ENCODE results near the gene SERPINA4.
"Not testable (repeated sequence)": the region's sequence is repeated elsewhere in the genome, so short reads cannot be mapped to it uniquely, and the experiment has no call there.

The SERPINA4 gene

DNA sequence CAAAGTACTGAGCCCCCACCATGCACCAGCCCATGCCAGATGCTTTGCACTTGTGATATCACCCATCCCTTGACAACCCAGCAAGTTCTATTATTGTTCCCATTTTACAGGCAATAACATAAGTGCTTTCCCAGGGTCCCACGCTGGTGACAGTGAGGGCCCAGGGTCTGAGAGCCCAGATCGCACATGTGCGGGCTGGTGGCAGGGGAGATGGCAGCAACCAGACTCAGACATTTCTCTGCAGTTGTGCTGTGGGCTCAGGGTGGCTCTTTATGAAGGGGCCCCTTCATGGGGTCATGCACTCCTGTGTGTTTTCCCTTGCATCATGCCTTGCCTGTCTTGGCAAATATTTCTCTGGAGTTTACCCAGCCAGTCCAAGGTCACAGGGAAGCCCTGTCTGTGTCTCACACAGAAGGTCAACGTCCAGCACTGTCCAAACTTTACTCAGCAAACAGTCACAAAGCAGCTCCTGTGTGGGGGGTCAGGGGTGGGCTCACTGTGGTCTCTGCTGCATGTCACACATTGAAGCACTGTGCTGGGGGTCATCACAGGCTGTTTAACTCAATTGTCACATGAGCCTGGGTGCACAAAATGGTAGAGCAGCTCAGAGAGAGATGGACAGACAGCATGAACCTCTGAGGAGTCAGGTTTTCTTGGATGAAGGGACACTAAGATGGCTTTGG is 32.6 kb downstream of the SERPINA4 start:
- no peak for DNase-seq

DNA sequence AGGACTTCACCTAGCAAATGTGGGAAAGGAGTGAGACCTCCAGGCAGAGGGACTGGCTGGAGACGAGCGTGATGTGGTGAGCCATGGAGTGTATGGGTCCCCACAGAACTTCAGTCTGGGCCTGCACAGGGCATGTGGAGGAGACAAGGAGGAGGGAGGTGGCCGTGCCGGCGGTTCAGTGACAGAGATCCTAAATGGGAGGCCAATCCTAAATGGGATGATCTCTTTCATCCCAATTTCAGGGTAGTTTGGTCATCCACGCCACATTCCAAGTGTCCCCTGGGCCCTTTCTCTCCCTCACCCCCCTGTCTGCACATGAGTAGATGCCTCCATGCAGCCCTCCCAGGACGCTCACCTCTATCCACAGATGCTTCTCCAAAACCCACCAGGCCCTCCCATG is 33.2 kb downstream of the SERPINA4 start:
- no peak for DNase-seq

DNA sequence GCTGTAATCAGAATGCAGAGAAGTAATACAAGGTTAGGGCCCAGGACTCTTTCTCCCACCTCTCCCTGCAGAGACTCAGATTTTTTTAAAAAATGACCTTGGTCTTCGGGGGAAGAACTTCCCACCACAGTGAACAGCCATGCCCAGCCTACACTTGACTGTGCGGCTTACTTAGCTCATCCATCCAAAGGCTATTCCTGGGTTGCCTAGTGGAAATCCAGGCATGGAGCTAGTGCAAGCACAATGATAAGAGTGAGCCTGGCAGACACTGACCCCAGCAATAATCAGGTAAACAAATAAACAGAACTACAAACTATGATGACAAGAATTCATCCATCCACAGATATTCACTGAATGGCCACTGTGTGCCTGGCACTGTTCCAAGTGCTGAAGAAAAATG is 34.7 kb downstream of the SERPINA4 start:
- no peak for DNase-seq

DNA sequence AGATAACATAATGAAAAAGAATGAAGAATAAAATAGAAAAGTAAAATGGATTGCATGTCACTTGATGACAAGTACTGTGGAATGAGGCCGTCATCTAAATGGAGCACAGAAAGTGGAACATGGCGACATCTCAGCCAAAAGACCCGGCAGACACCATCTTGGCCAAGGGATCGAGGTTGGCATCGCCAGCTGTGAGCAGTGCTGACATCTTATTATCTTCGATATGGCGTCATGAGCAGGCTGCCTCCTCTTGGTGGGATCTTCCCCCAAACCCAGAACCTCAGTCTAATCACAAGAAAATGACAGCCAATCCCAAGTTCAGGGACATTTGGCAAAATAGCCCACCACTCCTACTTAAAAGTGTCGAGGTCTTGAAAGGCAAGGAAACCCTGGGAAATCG is 35.1 kb downstream of the SERPINA4 start:
- DNase-seq = no peak

DNA sequence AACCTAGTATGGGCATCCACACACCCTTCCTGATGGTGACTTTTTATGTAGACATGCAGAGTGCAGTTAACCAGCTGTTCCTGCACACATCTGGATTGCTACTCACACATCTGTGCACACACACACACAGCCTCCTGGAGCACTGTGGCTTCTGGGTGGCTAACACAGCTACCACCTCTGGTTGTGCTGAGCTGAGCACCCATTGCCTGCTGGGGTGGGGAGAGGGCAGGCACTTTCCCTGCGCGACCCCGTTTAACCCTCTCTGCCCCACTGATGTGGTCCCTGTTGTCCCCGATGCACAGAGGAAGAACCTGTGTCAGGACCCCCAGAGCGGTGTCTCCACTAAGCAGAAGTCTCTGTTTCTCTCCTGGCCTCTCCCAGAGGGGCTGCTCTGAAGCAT is 36.5 kb downstream of the SERPINA4 start:
- DNase-seq = no peak

DNA sequence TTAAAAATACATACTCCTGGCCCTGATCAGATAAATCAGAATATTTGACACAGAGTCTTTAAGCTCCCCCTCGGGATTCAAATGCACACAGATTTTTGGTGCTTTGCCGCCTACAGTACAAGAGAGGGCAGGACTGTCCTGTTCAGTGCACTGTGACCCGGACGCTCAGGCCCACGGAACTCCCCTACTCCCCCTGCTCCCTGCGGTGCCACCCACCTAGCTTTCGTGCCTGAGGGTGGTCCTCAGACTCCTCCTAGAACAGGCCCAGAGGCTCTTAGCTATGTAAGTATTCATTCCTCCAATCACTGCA is 37.2 kb downstream of the SERPINA4 start:
- no peak for DNase-seq

DNA sequence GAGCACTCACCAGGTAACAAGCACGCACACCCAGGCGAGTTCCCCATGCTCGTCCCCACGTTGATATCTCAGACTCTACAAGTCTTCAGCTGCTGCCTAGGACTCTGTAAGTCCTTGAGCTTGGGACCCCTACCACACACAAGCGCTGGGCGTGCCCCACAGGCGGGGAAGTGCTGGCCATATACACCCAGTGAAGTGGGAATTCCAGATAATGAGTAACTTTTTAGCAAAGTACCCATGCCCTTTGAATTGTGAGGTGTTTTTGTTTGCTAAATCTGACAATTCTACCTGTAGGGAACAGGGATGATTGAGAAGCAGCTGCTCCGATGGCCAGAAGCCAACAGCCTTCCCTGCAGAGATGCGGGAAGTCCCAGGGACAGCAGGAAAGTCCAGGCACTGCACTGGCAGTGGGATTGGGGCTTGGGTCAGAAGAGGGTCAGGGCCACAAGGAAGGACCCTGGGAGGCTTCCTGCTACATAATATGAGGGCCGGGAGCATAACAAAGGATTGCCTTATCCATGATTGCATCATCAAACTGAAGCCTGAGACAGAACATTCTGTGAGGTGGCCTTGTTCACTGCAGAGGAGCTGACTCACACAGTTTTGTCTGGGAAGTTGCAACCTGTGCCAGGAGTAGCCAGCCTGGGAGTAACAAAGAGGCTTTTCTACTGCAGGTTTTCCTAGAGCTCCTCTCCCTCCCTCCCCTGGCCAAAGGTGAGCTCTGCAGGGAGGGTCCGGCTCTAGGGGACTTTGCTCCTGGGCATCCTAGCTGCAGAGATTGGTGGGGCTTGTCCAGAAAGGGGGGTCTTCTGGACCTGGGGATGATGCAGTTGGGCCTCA is 37.8 kb downstream of the SERPINA4 start:
- DNase-seq = peak; percentile 12

DNA sequence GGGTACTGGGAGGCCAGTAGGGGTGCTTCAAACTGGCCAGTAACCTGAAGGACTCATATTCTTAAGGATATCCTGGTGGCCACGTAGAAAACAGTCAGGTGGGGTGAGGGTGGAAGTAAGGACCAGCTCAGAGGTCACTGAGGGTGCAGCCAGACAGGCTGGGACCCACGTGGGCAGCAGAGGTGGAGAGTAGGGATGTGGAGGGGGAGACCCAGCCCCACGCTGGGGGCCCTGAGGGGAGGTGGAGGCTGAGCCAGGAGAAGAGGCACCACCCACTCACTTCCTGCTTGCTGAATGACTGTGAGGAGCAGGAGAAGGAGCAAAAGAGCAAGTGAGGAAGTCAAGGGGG is 38.4 kb downstream of the SERPINA4 start:
- DNase-seq = no peak

DNA sequence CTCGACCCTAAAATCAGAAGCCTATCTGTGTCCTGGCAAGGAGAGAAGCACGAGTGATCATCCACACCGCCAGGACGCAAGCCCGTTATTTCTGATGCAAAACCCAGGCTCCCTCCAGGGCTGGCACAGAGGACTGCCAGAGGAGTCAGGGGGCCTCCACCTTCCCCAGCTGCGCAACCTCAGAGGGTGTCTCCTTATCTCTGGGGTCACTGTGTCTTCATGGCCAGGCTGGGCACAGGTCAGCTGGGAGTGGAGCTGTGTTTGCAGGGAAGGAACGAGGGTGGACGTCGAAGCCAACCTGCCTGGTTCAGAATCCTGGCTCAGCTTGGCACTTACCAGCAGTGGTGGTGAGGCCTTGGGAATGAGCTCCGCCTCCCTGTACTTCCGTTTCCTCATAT is 38.9 kb downstream of the SERPINA4 start:
- DNase-seq = no peak

DNA sequence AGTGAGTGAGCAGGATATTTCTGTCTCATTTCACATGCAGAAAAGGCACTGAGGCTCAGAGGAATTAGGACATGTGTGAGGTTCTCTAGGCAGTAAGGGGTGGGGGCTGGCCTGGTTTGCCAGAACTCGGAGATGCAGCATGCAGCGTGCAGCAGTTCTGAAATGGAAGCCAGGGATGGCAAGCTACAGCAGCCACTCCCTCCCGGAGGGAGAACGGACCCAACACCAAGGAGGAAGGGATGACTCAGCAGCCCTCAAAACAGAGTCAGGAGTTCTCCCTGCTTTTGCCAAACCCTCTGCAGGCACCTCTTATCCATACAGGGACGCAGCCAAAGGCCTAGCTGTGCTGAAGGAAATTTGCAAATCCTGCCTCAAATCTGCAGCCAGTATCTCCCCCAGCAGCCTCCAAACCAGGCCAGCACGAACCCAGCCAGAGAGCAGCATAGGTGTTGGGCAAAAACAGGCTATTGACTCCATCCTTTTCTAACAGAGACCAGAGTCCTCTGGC is 40.7 kb downstream of the SERPINA4 start:
- DNase-seq = no peak

DNA sequence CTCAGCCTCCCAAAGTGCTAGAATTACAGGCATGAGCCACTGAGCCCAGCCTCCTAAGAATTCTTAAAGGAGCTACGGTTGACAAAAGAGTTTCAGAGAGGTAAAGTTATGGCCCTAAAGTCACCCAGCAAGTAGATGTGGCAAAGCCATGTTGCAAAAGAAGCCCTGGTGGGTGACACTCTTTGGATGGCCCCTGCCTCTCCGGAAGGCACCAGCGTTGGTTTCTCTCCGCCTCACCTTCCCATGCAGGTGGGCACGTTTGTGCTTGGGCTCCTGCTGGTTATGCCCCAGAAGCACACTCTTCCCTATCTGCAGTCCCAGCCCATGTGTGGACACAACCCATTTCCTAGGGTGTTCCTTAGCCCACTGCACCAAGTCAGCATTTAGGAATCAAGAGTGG is 41.5 kb downstream of the SERPINA4 start:
- DNase-seq = no peak

DNA sequence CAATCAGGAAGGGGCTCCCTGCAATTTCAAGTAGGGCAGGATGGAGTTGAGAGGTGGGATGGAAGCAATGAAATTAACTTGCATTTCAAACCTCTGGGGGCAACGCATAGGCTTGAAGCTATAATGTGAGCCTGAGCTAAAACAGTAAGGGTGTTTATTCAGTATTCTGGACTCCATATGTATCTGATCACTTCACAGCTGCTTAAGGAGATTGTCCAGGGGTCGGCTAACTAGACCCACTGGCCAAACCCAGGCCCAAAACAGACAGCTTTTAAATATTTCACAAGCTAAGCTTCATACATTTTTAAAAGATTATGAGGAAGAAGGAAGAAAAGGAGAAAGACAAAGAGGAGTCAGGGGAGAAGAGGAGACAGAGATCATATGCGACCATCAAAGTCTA is 44.1 kb downstream of the SERPINA4 start:
- no peak for DNase-seq

DNA sequence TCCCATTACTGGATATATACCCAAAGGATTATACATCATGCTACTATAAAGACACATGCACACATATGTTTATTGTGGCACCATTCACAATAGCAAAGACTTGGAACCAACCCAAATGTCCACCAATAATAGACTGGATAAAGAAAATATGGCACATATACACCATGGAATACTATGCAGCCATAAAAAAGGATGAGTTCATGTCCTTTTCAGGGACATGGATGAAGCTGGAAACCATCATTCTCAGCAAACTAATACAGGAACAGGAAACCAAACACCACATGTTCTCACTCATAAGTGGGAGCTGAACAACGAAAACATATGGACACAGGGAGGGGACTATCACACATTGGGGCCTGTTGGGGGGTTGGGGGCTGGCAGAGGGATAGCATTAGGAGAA is 47.7 kb downstream of the SERPINA4 start:
- not testable (repeated sequence) for DNase-seq

DNA sequence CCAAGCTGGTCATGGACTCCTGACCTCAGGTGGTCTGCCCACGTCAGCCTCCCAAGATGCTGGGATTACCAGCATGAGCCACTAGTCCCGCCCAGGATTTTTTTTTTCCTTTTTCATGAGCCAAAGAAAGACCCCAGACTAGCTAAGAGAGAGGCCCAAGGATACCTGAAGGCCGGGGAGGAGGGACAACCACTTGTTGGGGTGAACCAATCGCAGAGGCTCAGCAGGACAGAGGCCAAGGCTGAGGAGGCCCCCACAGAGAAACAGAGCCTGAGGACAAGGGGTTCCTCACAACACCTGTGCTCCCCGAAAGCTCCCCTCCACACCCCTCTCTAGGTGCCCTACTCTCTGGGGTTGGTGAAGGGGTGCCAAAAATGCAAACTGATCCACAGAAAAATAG is 49.9 kb downstream of the SERPINA4 start:
- no peak for DNase-seq

DNA sequence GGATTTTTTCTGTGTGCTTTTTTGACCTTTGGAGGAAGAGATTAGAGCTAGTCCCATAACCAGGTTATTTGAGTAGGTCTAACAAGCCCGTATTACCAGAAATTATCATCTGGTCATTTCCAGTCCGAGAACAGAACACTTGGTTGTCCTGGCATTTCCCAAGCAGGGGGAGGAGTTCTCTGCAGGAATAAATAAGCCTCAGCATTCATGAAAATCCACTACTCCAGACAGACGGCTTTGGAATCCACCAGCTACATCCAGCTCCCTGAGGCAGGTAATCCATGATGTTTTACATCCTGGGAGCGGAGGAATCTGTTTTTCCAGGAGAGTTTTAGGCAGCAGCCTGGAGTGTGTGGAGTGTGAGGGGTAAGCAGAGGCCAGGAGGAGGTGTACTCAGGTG is 50.9 kb downstream of the SERPINA4 start, which contains the start of gene SERPINA3:
Gene SERPINA3, plus strand, starts transcription at position 218 of the 400 bp plus-strand sequence. CDS start 2,051 bp downstream, outside the sequence.
- no peak for DNase-seq

DNA sequence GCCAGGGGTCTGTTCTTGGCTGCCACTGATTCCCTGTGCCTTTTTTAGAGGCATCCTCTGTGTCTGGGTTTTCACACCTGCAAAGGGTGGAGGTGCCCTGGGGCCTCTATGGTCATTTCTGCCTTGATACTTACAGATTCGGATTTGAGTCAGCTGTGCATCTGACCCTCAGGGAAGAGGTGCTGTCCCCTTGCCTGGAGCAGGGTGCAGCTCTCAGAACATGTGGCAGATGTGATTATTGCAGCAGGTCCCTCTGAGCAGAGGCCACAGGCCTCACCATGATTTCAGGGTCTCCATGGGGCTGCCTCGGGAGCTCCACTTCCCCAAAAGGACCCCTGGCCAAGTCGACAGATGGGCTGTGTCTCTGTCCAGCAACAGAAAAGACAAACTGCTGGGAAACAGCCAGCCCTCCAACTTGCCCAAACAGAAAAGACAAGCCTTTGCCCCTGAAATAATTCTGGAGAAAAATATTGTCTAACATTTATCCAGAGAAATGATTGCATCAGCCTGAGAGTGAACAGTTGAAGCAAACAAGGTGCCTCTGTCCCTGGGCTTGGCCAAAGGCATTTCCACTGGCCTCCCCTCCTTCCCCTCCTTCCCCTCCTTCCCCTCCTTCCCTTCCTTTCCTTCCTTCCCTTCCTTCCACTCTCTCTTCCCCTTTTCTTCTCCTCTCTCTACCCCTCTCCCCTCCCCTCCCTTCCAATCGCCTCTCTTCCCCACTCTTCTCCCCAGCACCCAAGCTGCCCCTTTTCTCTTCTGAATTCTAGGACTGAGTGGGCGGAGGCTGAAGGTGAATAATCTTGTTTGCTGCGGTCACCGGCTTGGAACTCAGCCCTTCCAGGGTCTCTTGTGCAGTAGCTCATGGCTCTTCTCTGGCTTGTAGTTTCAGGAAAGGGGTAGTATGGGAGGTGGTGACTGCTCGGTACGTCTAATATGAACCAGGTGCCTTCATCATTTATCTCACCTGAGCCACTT is 51.6 kb downstream of the SERPINA4 start:
- DNase-seq = no peak

DNA sequence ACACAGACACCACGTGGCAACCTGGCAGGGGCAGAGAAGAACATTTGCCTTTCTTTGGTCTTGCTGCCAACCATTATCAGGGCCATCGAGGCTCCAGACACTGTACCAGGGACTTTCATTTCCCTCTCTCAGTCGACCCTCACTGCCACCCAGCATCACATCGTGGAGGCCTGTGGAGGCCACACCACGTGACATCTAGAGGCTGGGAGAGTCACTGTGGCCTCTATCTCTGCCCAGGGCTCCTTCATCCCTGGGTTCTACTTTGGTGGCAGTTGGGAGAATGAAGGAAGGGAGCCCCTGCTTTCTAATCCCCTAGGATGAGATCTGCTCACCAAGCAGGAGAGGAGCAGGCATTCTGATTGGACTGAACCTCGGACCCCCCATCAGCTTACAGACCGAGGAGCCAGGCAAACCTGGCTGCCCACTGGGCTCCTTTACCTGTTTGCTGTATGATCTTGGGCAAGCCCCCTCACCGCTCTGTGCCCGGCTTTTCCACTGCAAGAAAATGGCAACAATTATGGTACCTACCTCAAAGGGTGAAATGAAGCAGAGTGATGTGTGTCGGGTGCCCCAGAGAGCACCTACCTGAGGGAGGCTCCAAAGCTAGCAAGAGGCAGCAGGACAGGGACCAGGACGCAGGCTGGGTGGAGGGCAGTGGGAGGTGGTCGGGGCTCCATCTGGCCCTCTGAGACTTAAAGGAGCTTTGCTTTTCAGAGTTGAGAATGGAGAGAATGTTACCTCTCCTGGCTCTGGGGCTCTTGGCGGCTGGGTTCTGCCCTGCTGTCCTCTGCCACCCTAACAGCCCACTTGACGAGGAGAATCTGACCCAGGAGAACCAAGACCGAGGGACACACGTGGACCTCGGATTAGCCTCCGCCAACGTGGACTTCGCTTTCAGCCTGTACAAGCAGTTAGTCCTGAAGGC is 52.7 kb downstream of the SERPINA4 start:
- DNase-seq = no peak

DNA sequence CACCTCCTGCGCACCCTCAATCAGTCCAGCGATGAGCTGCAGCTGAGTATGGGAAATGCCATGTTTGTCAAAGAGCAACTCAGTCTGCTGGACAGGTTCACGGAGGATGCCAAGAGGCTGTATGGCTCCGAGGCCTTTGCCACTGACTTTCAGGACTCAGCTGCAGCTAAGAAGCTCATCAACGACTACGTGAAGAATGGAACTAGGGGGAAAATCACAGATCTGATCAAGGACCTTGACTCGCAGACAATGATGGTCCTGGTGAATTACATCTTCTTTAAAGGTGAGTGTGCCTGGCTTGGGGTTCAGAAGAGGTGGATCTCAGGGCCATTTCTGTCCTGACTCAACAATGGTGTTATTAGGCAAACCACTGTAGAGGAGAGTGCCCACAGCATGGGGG is 53.6 kb downstream of the SERPINA4 start:
- no peak for DNase-seq

DNA sequence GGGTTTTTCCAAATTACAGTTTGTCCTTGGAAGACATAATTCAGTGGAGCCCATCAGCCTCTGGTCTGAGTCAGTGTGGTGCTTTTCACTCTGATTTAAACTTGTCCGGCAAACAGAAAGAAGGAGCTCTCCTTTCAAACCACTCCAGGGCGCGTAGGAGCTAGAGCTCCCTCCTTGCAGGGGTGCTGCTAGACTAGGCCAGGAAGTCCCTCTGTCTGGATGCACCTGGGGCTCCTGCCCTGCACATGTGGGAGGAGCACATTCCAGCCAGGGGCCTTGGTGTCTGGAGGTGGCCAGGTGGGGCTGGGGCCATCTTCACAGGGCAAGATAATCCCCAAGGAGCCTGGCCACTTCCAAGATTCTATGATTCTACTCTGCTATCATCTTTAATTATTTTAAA is 54.0 kb downstream of the SERPINA4 start:
- no peak for DNase-seq

DNA sequence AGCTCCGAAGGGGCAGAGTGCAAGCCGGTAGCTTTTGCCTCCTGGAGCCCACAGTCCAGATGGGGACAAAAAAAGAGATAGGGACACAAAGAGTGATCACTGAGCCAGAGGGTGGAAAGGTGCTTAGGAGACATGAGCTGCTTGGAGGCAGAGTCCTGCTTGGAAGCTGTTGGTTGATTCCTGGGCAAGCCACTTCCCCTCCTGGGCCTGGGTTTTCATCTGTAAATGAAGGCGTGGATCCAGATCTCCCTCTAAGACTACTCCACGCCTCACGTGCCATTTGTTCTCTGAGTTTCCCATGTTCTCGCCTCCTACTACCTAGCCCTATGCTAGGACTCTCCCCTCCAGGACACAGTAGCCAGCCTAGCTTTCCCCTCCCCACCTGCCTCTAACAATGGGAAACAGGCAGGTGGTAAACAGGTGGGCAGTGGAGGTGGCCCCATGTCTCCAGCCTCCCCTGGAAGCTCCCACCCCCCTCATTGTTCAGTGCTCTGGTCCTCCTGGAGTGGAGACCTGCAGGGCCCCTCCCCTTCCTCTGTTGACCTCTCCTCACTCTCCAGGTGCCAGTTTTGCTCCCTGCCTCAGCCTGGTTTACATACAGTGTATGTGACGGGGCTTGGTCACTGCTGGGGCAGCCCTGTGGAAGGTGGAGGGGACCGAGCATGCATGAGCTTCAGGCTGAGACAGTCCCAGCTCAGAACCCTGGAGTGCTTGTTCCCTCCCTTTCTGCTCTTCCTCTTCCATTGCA is 54.8 kb downstream of the SERPINA4 start:
- no peak for DNase-seq

DNA sequence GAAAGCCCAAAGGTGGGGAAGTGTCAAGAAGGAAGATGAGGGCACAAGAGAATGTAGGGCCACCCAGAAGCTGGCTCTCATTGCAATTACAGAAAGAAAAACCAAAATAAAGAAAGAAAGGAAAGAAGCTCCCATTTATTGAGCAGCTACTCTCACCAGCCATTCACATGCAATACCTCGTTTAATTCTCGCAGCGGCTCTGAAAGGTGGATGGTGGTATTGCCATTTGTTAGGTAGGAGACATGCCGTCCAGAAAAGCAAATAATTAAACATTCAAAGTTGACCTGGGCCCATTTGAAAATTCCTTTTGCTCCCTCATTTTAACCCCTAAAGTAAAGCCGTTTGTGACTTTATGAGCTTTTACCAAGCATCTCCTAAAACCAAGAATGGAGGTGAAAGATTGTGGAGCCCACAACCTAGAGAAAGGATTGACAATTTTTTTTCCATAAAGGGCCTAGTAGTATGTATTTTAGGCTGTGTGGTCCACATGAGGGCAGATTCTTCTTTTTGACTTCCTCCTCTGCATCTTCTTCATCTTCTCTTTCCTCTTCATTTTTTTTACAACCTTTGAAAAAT is 56.2 kb downstream of the SERPINA4 start:
- no peak for DNase-seq

All from NCI-H1105 (cell line).